LNCaP clone FGC (cell line): Measurements from ENCODE around the gene RPL26.
A peak's percentile ranks its signal among the peaks of the same experiment; 100 is the strongest.
"Not testable (repeated sequence)": the region's sequence is repeated elsewhere in the genome, so short reads cannot be mapped to it uniquely, and the experiment has no call there.

ENCODE experiments used
- DNase-seq: peaks from one replicate; pipeline ENCODE4 v3.0.0-alpha.2; 2011; ENCODE audit warnings: low read depth
- H3K4me3 ChIP-seq: 2 replicates; pipeline ENCODE4 v1.5.1; 2011; ENCODE audit warnings: mild to moderate bottlenecking, low read depth, low read length, control low read depth
- TF ChIP-seq, protein P1 (sequence below): IDR thresholded peaks from 2 replicates; pipeline ENCODE4 v1.5.1; 2012; ENCODE audit warnings: mild to moderate bottlenecking; ENCODE audit not compliant: control insufficient read depth, insufficient read depth; ENCODE audit errors: extremely low read depth

RPL26 gene

DNA sequence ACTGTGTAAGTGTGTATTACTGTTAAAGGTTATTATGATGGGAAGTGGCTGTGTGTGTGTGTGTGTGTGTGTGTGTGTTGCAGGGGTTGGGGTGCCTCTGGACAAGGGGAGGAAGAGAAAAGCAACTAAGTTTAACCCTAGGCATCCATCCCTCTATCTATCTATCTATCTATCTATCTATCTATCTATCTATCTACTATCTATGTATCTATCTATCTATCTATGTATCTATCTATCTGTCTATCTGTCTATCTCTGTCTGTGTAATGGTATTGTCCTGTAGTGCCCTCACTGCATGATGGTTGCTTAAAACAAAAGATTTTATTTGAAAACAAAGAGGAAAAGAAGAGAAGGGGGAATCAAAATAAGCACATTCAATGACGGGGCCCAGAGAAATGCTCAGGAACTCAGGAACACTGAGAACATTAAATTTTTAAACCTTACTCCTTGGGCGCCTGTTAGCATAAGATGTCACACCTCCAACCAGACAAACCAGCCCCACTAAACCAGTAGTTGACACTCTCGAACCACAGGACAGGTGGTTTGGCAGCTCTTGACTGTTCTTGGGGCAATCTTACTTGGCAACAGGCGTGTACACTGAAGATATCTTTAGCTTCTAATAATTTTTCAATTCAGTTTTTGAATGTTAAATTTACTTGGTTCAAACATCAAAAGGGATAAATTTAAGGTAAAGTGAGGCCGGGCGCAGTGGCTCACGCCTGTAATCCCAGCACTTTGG, 5.1 kb upstream of the RPL26 start:
- no peak for DNase-seq
- TF ChIP-seq, protein P1, sequence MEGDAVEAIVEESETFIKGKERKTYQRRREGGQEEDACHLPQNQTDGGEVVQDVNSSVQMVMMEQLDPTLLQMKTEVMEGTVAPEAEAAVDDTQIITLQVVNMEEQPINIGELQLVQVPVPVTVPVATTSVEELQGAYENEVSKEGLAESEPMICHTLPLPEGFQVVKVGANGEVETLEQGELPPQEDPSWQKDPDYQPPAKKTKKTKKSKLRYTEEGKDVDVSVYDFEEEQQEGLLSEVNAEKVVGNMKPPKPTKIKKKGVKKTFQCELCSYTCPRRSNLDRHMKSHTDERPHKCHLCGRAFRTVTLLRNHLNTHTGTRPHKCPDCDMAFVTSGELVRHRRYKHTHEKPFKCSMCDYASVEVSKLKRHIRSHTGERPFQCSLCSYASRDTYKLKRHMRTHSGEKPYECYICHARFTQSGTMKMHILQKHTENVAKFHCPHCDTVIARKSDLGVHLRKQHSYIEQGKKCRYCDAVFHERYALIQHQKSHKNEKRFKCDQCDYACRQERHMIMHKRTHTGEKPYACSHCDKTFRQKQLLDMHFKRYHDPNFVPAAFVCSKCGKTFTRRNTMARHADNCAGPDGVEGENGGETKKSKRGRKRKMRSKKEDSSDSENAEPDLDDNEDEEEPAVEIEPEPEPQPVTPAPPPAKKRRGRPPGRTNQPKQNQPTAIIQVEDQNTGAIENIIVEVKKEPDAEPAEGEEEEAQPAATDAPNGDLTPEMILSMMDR, result no peak
- no peak overlapping the region for H3K4me3 ChIP-seq

DNA sequence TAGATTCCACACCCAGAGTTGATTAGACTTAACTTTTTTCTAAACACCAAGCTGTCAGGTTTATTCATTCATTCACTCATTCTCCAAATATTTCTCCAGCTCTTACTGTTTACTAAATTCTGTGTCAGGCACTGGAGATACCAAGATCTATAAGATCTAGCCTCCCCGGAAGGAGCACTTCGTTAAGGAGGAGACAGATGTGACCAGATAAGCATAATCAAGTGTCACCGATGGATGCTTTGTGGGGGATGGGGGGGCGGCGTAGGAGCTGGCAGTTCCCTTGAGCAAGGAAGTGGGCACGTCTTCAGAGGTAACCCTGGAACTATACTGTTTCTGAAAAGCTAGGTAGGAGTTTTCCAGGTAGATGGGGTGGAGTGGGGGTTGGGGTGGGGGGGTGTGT, 3.8 kb upstream of the RPL26 start:
- TF ChIP-seq, protein P1, result no peak
- no peak overlapping the region for H3K4me3 ChIP-seq
- no peak for DNase-seq

DNA sequence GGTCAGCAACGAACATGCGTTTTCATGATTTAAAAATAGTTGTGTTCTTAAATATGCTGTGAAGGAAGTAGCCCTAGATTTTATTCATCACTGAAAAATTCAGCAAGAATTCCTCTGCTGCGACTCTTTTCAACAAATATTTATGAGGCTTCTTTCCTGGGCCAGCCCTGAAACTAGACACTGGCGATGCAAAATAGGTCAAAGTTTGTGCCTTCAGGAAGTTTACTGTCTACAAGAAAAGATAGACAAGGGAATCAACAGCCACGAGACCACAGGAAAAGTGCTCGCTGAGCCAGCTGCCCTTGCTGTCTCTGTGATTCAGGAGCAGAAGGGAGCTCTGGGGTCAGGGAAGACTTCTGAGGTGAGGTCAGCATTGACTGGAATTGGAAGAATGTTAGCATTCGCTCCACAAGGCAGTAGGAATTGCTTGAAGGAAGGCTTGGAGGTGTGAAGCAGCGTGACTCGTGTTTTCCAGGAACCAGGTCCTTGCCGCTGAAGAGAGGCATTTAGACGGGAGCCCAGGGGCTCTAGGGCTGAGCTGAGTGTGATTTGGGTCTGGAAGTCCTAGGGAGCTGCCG, 1.9 kb upstream of the RPL26 start:
- no peak overlapping the region; the same call in 1 of the 2 replicates for H3K4me3 ChIP-seq
- TF ChIP-seq, protein P1, result no peak
- no peak for DNase-seq

DNA sequence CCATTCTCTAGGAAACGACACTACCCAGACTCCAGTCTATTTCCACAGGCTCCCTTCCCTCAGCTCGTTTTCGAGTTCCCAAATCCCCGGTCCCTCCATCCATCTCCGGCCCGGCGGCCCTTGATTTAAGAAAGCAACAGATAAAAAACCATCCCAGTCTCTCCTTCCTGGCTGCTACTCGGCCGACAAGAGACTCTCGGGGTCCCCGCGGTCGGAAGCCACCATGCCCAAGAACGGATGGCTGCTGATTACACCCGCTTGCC, 182 bp downstream of the RPL26 start:
- DNase-seq, result no peak
- TF ChIP-seq, protein P1, result no peak
- H3K4me3 ChIP-seq, result peak overlapping the region; percentile 78

DNA sequence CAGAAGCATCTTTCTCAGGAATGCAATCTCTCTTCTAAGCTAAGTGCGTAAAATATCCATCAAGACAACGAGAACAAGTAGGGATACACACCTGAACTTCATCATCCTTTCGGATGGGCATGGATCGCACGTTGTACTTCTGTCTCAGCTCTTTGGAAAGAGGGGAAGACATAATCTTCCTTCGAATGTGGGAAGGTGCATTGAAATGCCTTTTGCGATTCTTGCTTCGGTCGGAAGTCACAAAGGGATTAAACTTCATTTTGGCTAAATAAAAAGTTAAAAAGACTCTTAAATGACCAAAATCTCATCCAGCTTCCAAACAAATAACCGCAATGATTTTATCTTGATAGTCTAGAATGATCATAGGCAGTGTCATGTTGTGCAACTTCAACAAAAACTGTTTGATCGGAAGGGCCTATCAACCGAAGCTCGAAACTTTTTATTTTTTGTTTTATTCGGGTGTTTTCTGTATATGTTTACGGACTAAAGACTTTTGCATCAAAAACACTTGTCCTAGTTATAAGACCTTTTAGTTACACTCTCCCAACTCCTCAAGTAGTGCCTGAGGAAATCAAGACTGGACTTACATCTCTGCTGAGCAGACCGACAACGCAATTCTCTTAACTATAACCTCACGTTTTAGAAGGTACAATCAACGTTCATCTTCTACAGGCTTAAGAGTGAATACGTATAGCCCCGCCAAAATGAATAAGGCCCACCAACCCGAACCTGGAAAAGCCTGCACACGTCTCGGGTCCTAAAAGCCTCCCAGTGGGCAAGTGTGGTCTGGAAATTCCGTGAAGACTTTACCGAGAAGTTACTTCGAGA, 727 bp downstream of the RPL26 start:
- H3K4me3 ChIP-seq, result peak overlapping the region; percentile 78
- no peak for DNase-seq
- TF ChIP-seq, protein P1, result no peak

DNA sequence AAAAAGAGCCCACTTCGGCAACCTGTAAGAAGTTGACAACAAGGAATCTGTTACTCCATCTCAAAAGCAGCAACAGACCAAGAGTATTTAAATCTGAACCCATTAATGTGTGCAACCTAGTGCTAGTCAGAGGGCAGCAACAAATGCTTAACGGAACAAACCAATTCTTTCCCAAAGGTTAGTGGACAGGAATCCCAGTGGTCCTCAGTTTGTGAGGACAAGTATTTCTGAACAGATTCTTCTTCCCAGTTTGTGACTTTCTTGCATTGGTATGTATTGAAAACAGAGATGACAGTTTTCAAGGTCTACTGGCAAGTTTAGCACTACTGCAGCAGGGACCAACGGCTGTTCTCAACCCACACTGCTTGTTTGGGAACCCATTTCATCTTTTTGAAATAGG, 2.9 kb downstream of the RPL26 start:
- TF ChIP-seq, protein P1, result no peak
- H3K4me3 ChIP-seq, result peak overlapping the region; percentile 78
- DNase-seq, result no peak

DNA sequence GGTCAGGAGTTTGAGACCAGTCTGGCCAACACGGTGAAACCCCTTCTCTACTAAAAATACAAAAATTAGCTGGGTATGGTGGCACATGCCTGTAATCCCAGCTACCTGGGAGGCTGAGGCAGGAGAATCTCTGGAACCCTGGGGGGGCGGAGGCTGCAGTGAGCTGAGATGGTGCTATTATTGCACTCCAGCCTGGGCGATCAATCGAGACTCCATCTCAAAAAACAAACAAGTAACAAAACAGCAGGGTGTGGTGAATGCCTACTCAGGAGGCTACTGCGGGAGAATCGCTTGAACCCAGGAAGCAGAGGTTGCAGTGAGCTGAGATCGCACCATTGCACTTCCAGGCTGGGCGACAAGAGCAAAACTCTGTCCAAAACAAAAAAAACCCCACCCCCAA, 4.9 kb downstream of the RPL26 start:
- not testable (repeated sequence) for H3K4me3 ChIP-seq, DNase-seq
